ENCODE measurements around the gene USP49.

DNA sequence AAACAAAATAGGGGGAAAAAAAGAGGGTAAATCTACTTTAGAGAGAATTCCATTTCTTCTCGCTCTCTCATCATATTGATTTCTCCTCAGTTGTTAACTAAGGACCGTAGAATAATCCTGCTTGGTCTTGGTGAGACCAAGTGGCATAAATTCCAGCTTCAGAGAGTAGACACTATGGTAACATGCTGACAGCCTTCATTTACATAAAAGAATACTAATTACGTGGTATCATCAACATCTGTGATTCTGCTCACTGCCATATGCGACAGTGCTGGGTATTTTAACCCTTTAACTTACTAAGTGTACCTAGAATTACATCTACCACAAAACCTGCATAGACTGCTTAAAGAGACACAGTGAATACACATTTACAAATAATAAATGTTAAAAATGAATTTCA lies 80.5 kb downstream of the USP49 start:
- TF ChIP-seq, protein P1, sequence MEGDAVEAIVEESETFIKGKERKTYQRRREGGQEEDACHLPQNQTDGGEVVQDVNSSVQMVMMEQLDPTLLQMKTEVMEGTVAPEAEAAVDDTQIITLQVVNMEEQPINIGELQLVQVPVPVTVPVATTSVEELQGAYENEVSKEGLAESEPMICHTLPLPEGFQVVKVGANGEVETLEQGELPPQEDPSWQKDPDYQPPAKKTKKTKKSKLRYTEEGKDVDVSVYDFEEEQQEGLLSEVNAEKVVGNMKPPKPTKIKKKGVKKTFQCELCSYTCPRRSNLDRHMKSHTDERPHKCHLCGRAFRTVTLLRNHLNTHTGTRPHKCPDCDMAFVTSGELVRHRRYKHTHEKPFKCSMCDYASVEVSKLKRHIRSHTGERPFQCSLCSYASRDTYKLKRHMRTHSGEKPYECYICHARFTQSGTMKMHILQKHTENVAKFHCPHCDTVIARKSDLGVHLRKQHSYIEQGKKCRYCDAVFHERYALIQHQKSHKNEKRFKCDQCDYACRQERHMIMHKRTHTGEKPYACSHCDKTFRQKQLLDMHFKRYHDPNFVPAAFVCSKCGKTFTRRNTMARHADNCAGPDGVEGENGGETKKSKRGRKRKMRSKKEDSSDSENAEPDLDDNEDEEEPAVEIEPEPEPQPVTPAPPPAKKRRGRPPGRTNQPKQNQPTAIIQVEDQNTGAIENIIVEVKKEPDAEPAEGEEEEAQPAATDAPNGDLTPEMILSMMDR (conservative IDR thresholded peaks at IDR 0.05 in 1 of 2, IDR thresholded peaks at IDR 0.05 in 1 of 2; ENCODE audit: low read depth in 1 of 2, low read length in 2 of 2): no peak
- TF ChIP-seq EZH2 (IDR thresholded peaks at IDR 0.05; ENCODE audit: low read length, missing control alignments): no peak

Measured in fibroblast of lung (primary cell).